Measurements from ENCODE around the gene MRPL17.
"Not testable (repeated sequence)": the region's sequence is repeated elsewhere in the genome, so short reads cannot be mapped to it uniquely, and the experiment has no call there.

Gene MRPL17

GRCh38 chr11:6682936-6683861 is at the start of gene MRPL17:
TSS of gene MRPL17 (minus strand) at chr11:6683340. CDS start at chr11:6683296, 44 bp downstream.
- Histone ChIP-seq H3K4me1 (ENCODE audit: control insufficient read depth in 1 of 2, insufficient read depth in 2 of 2, low read length in 2 of 2) (peaks cover 6 to 26% of the 10 kb centered on the region in 2 donors), H3K27ac (ENCODE audit: low read length) (peak within 1 kb of the TSS; percentile 93), H3K27me3 (ENCODE audit: low read depth, low read length) (no peaks in the 10 kb centered on the region), H3K9me3 (ENCODE audit: control insufficient read depth in 1 of 2, low read length in 2 of 2) (no peaks in the 10 kb centered on the region), H3K36me3 (ENCODE audit: control insufficient read depth in 1 of 2, insufficient read depth in 2 of 2, low read length in 2 of 2) (peaks cover 12 to 14% of the 10 kb centered on the region in 2 donors), H3K4me3 (ENCODE audit: low read depth in 1 of 2, low read length in 2 of 2) (peak within 1 kb of the TSS; percentile 84 to 96)

GRCh38 chr11:6727971-6728760 is 45.0 kb upstream of the MRPL17 start:
- peaks cover 0 to 7% of the 10 kb centered on the region in 2 donors for H3K9me3 ChIP-seq (ENCODE audit: control insufficient read depth in 1 of 2, low read length in 2 of 2)
- H3K27ac ChIP-seq (ENCODE audit: low read length), result no peak overlapping the region
- no peaks in the 10 kb centered on the region for H3K36me3 ChIP-seq (ENCODE audit: control insufficient read depth in 1 of 2, insufficient read depth in 2 of 2, low read length in 2 of 2)
- no peak overlapping the region for H3K4me3 ChIP-seq (ENCODE audit: low read depth in 1 of 2, low read length in 2 of 2)
- no peaks in the 10 kb centered on the region for H3K27me3 ChIP-seq (ENCODE audit: low read depth, low read length)
- H3K4me1 ChIP-seq (ENCODE audit: control insufficient read depth in 1 of 2, insufficient read depth in 2 of 2, low read length in 2 of 2), result no peaks in the 10 kb centered on the region

- Histone ChIP-seq H3K9me3 (ENCODE audit: control insufficient read depth in 1 of 2, low read length in 2 of 2) (peaks cover 0 to 7% of the 10 kb centered on the region in 2 donors), H3K36me3 (ENCODE audit: control insufficient read depth in 1 of 2, insufficient read depth in 2 of 2, low read length in 2 of 2) (no peaks in the 10 kb centered on the region), H3K27me3 (ENCODE audit: low read depth, low read length) (no peaks in the 10 kb centered on the region), H3K4me3 (ENCODE audit: low read depth in 1 of 2, low read length in 2 of 2) (no peak overlapping the region), H3K27ac (ENCODE audit: low read length) (no peak overlapping the region), H3K4me1 (ENCODE audit: control insufficient read depth in 1 of 2, insufficient read depth in 2 of 2, low read length in 2 of 2) (no peaks in the 10 kb centered on the region)
Measured at GRCh38 chr11:6725386-6725896, 42.3 kb upstream of the MRPL17 start.

- H3K4me3 ChIP-seq (ENCODE audit: low read depth in 1 of 2, low read length in 2 of 2), result no peak overlapping the region
- H3K27me3 ChIP-seq (ENCODE audit: low read depth, low read length), result no peaks in the 10 kb centered on the region
- no peaks in the 10 kb centered on the region for H3K36me3 ChIP-seq (ENCODE audit: control insufficient read depth in 1 of 2, insufficient read depth in 2 of 2, low read length in 2 of 2)
- no peak overlapping the region for H3K27ac ChIP-seq (ENCODE audit: low read length)
- no peaks in the 10 kb centered on the region for H3K4me1 ChIP-seq (ENCODE audit: control insufficient read depth in 1 of 2, insufficient read depth in 2 of 2, low read length in 2 of 2)
- peaks cover 0 to 7% of the 10 kb centered on the region in 2 donors for H3K9me3 ChIP-seq (ENCODE audit: control insufficient read depth in 1 of 2, low read length in 2 of 2)
Measured at GRCh38 chr11:6724013-6724412, 40.9 kb upstream of the MRPL17 start.

- no peak overlapping the region for H3K27ac ChIP-seq (ENCODE audit: low read length)
Measured at GRCh38 chr11:6721343-6721742, 38.2 kb upstream of the MRPL17 start.

GRCh38 chr11:6719576-6719975 is 36.4 kb upstream of the MRPL17 start:
- Histone ChIP-seq H3K4me1 (ENCODE audit: control insufficient read depth in 1 of 2, insufficient read depth in 2 of 2, low read length in 2 of 2) (no peaks in the 10 kb centered on the region), H3K27ac (ENCODE audit: low read length) (no peak overlapping the region), H3K27me3 (ENCODE audit: low read depth, low read length) (no peaks in the 10 kb centered on the region), H3K36me3 (ENCODE audit: control insufficient read depth in 1 of 2, insufficient read depth in 2 of 2, low read length in 2 of 2) (no peaks in the 10 kb centered on the region), H3K9me3 (ENCODE audit: control insufficient read depth in 1 of 2, low read length in 2 of 2) (no peaks in the 10 kb centered on the region), H3K4me3 (ENCODE audit: low read depth in 1 of 2, low read length in 2 of 2) (no peak overlapping the region)

More at GRCh38 chr11:6721343-6721742, 38.2 kb upstream of the MRPL17 start:
- no peaks in the 10 kb centered on the region for H3K9me3 ChIP-seq (ENCODE audit: control insufficient read depth in 1 of 2, low read length in 2 of 2)
- no peaks in the 10 kb centered on the region for H3K36me3 ChIP-seq (ENCODE audit: control insufficient read depth in 1 of 2, insufficient read depth in 2 of 2, low read length in 2 of 2)
- H3K27me3 ChIP-seq (ENCODE audit: low read depth, low read length), result no peaks in the 10 kb centered on the region
- no peak overlapping the region for H3K4me3 ChIP-seq (ENCODE audit: low read depth in 1 of 2, low read length in 2 of 2)
- H3K4me1 ChIP-seq (ENCODE audit: control insufficient read depth in 1 of 2, insufficient read depth in 2 of 2, low read length in 2 of 2), result no peaks in the 10 kb centered on the region

- Histone ChIP-seq H3K36me3 (ENCODE audit: control insufficient read depth in 1 of 2, insufficient read depth in 2 of 2, low read length in 2 of 2) (no peaks in the 10 kb centered on the region), H3K9me3 (ENCODE audit: control insufficient read depth in 1 of 2, low read length in 2 of 2) (no peaks in the 10 kb centered on the region), H3K27ac (ENCODE audit: low read length) (no peak overlapping the region), H3K27me3 (ENCODE audit: low read depth, low read length) (no peaks in the 10 kb centered on the region), H3K4me3 (ENCODE audit: low read depth in 1 of 2, low read length in 2 of 2) (no peak overlapping the region), H3K4me1 (ENCODE audit: control insufficient read depth in 1 of 2, insufficient read depth in 2 of 2, low read length in 2 of 2) (no peaks in the 10 kb centered on the region)
Measured at GRCh38 chr11:6717426-6717825, 34.3 kb upstream of the MRPL17 start.

- not testable (repeated sequence) for H3K4me1 ChIP-seq (ENCODE audit: control insufficient read depth in 1 of 2, insufficient read depth in 2 of 2, low read length in 2 of 2); H3K4me3 ChIP-seq (ENCODE audit: low read depth in 1 of 2, low read length in 2 of 2); H3K27ac ChIP-seq (ENCODE audit: low read length); H3K36me3 ChIP-seq (ENCODE audit: control insufficient read depth in 1 of 2, insufficient read depth in 2 of 2, low read length in 2 of 2); H3K27me3 ChIP-seq (ENCODE audit: low read depth, low read length); H3K9me3 ChIP-seq (ENCODE audit: control insufficient read depth in 1 of 2, low read length in 2 of 2)
Measured at GRCh38 chr11:6711552-6711951, 28.4 kb upstream of the MRPL17 start.

- Histone ChIP-seq H3K27ac (ENCODE audit: low read length) (no peak overlapping the region), H3K4me1 (ENCODE audit: control insufficient read depth in 1 of 2, insufficient read depth in 2 of 2, low read length in 2 of 2) (no peaks in the 10 kb centered on the region), H3K4me3 (ENCODE audit: low read depth in 1 of 2, low read length in 2 of 2) (no peak overlapping the region), H3K36me3 (ENCODE audit: control insufficient read depth in 1 of 2, insufficient read depth in 2 of 2, low read length in 2 of 2) (no peaks in the 10 kb centered on the region), H3K27me3 (ENCODE audit: low read depth, low read length) (no peaks in the 10 kb centered on the region), H3K9me3 (ENCODE audit: control insufficient read depth in 1 of 2, low read length in 2 of 2) (no peaks in the 10 kb centered on the region)
Measured at GRCh38 chr11:6708876-6709275, 25.7 kb upstream of the MRPL17 start.

GRCh38 chr11:6705905-6706535 is 22.9 kb upstream of the MRPL17 start:
- H3K9me3 ChIP-seq (ENCODE audit: control insufficient read depth in 1 of 2, low read length in 2 of 2), result no peaks in the 10 kb centered on the region
- no peak overlapping the region for H3K27ac ChIP-seq (ENCODE audit: low read length)
- H3K27me3 ChIP-seq (ENCODE audit: low read depth, low read length), result no peaks in the 10 kb centered on the region

More at GRCh38 chr11:6705905-6706535, 22.9 kb upstream of the MRPL17 start:
- no peak overlapping the region for H3K4me3 ChIP-seq (ENCODE audit: low read depth in 1 of 2, low read length in 2 of 2)
- H3K4me1 ChIP-seq (ENCODE audit: control insufficient read depth in 1 of 2, insufficient read depth in 2 of 2, low read length in 2 of 2), result no peaks in the 10 kb centered on the region
- no peaks in the 10 kb centered on the region for H3K36me3 ChIP-seq (ENCODE audit: control insufficient read depth in 1 of 2, insufficient read depth in 2 of 2, low read length in 2 of 2)

All from muscle layer of duodenum (tissue), 2 donors.